Suprapubic skin (tissue), 4 donors: Measurements from ENCODE around the gene TNFAIP2. TPM values are rescaled to one million over a fixed set of nuclear protein-coding genes. Genes with fewer than 3 reads are reported as not detected.

Source experiments
- DNase-seq, 2 donors: peaks; one replicate each; pipeline ENCODE4 v3.0.0-alpha.2; 2019; ENCODE audit warnings: low spot score in 2 of 2
- H3K27ac ChIP-seq: fragments of 200-600 bp; sonication (generic); one replicate; pipeline ENCODE4 v1.5.1; 2019
- H3K27me3 ChIP-seq: fragments of 200-600 bp; sonication (generic); one replicate; pipeline ENCODE4 v1.5.1; 2019
- H3K36me3 ChIP-seq: fragments of 200-600 bp; sonication (generic); one replicate; pipeline ENCODE4 v1.5.1; 2019
- H3K4me1 ChIP-seq: fragments of 200-600 bp; sonication (generic); one replicate; pipeline ENCODE4 v1.5.1; 2019
- H3K4me3 ChIP-seq: fragments of 200-600 bp; sonication (generic); one replicate; pipeline ENCODE4 v1.5.1; 2019; ENCODE audit warnings: mild to moderate bottlenecking
- H3K9me3 ChIP-seq: fragments of 200-600 bp; sonication (generic); one replicate; pipeline ENCODE4 v1.5.1; 2019
- EP300 ChIP-seq: sonication (generic); formaldehyde crosslinking; IDR thresholded peaks from one replicate; pipeline ENCODE4 v1.6.1; 2017; ENCODE audit warnings: antibody characterized with exemption
- POLR2A ChIP-seq, 2 donors: fragments of 450-650 bp; IDR thresholded peaks; one replicate each; pipeline ENCODE4 v1.6.1; 2017; ENCODE audit warnings: antibody characterized with exemption in 2 of 2, mild to moderate bottlenecking in 2 of 2, moderate library complexity in 2 of 2
- POLR2AphosphoS5 ChIP-seq, 3 donors: sonication (generic); formaldehyde crosslinking; IDR thresholded peaks; one replicate each; pipeline ENCODE4 v1.6.1; 2017; ENCODE audit warnings: antibody characterized with exemption in 3 of 3
- WGBS: methylation state at CpG from one replicate; pipeline ENCODE4 v1.1.5; 2018; 5-methylcytosine and 5-hydroxymethylcytosine counted together
- total RNA-seq, 4 donors: library from RNA; depleted of rRNA; stranded (reverse); fragments of >200 nt; gene quantifications; one replicate each; pipeline ENCODE4 v1.1.0, GENCODE V29; 2016
- TF ChIP-seq, protein P1 (sequence below), 2 donors: fragments of 200-600 bp in 1 of 2; fragments of 450-650 bp in 1 of 2; sonication (generic) in 1 of 2; IDR thresholded peaks; one replicate each; pipeline ENCODE4 v1.5.1; 2016 to 2019; ENCODE audit warnings: antibody characterized with exemption in 2 of 2, mild to moderate bottlenecking in 1 of 2, moderate library complexity in 1 of 2

TNFAIP2 gene
- total RNA-seq, 4 donors from 2014 or later = 11.9 to 23.3 (median 16.4) TPM

DNA sequence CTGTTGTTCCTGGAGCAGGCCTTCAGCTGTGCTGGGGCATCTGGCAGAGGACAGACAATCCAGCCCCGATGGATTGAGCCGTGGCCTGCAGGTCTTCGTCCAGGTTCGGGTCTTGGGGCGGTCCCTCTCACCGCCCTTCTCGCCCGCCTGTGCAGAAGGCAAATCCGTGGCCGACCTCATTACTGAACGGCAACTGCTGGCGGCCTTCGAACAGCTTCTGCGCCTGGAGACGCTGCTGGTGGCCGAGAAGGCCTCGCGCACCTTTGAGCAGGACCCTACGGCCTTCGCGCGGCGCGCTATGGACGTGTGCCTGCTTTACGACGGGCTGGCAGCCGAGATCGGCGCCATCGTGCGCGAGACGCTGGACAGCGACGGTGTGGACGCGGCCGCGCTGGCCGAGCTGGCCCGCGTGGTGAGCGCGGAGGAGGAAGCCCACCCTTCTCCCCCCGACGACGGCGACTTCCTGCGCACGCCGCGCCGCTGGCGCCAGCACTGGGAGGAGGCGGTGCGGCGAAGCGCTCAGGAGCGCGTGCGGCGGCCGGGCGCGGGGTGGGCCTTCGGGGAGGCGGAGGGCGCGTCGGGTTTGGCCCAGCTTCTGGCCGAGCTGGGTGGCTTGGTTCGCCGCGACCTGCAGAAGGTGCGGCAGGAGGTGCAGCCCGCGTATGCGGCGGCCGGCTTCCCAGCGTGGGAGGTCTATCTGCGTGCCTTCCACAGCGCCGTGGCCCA, 21.1 kb upstream of the TNFAIP2 start:
- Histone ChIP-seq H3K27me3 (peaks cover 48% of the 10 kb centered on the region), H3K27ac (no peak overlapping the region), H3K9me3 (no peaks in the 10 kb centered on the region), H3K4me1 (peaks cover 40% of the 10 kb centered on the region), H3K4me3 (peak overlapping the region; percentile 17), H3K36me3 (no peaks in the 10 kb centered on the region)
- TF ChIP-seq EP300 = no peak
- TF ChIP-seq POLR2AphosphoS5 (IDR thresholded peaks at IDR 0.05) = no peak
- TF ChIP-seq, protein P1, sequence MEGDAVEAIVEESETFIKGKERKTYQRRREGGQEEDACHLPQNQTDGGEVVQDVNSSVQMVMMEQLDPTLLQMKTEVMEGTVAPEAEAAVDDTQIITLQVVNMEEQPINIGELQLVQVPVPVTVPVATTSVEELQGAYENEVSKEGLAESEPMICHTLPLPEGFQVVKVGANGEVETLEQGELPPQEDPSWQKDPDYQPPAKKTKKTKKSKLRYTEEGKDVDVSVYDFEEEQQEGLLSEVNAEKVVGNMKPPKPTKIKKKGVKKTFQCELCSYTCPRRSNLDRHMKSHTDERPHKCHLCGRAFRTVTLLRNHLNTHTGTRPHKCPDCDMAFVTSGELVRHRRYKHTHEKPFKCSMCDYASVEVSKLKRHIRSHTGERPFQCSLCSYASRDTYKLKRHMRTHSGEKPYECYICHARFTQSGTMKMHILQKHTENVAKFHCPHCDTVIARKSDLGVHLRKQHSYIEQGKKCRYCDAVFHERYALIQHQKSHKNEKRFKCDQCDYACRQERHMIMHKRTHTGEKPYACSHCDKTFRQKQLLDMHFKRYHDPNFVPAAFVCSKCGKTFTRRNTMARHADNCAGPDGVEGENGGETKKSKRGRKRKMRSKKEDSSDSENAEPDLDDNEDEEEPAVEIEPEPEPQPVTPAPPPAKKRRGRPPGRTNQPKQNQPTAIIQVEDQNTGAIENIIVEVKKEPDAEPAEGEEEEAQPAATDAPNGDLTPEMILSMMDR (IDR thresholded peaks at IDR 0.05) = no peak
- no peak for TF ChIP-seq POLR2A (IDR thresholded peaks at IDR 0.05)
- DNase-seq = no peak
- WGBS = 65% methylated on average over 26 of the region's 85 CpGs

- Histone ChIP-seq H3K4me3 (peak overlapping the region; percentile 17), H3K36me3 (no peaks in the 10 kb centered on the region), H3K4me1 (peaks cover 40% of the 10 kb centered on the region), H3K27ac (no peak overlapping the region), H3K27me3 (peaks cover 48% of the 10 kb centered on the region), H3K9me3 (no peaks in the 10 kb centered on the region)
- TF ChIP-seq POLR2AphosphoS5 (IDR thresholded peaks at IDR 0.05) (no peak), EP300 (no peak), POLR2A (IDR thresholded peaks at IDR 0.05) (no peak)
- TF ChIP-seq, protein P1 (IDR thresholded peaks at IDR 0.05) = no peak
- WGBS = no CpG with 5 or more reads among the region's 39 CpGs
- no peak for DNase-seq
Measured at GRCh38 chr14:103102689-103103260, 20.5 kb upstream of the TNFAIP2 start.

DNA sequence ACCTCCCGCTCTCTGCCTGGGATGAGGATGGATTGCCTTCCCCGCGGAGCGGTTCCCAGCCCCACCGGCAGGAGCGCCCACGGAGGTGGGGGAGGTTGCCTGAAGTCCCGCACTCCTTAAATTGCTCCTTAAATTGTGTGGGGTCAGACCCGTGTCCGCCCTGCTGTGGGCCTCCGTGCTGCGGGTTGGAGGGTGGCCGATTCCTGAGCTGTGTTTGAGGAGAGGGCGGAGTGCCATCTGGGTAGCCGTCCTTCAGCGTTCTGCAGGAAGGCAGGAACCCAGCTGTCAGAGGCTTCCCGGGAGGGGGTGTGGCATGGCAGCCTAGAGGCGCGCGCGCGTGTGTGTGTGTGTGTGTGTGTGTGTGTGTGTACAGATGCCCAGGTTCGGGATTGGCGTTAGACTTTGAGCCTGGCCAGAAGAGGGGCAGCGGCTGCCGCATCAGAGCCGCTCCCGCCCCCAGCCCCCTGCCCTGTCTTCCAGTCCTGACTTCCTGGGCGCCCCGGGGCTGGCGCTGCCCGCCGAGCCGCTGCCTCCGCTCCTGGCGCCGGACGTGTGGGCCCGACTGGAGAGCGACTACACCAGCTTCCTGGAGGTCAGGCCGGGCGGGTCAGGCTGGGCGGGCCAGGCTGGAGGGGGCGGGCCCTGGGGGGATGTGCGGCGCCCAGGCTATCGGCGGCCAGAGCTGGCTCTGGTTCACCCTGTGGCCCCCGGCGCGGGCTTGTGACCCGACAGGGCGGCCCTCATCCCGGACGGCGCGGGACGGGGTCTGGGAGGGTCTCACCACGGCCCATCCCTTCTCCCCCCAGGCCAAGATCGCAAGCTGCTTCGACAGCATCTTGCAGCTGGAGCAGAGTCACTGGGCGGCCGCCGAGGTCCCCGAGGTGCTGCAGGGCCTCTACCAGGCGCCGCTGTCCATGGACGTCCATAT, 19.5 kb upstream of the TNFAIP2 start:
- Histone ChIP-seq H3K27ac (no peak overlapping the region), H3K36me3 (no peaks in the 10 kb centered on the region), H3K27me3 (peaks cover 43% of the 10 kb centered on the region), H3K9me3 (no peaks in the 10 kb centered on the region), H3K4me3 (peak overlapping the region; percentile 28), H3K4me1 (peaks cover 40% of the 10 kb centered on the region)
- 8% methylated on average over 15 of the region's 68 CpGs for WGBS
- no peak for DNase-seq
- TF ChIP-seq POLR2AphosphoS5 (IDR thresholded peaks at IDR 0.05) (no peak), POLR2A (IDR thresholded peaks at IDR 0.05) (no peak), EP300 (no peak)
- TF ChIP-seq, protein P1 (IDR thresholded peaks at IDR 0.05) = no peak

- H3K4me1 ChIP-seq = peaks cover 36% of the 10 kb centered on the region
- peaks cover 40% of the 10 kb centered on the region for H3K27me3 ChIP-seq
- peak overlapping the region; percentile 28 for H3K4me3 ChIP-seq
- WGBS = 6% methylated on average over 11 of the region's 20 CpGs
- no peak for TF ChIP-seq EP300
- TF ChIP-seq POLR2AphosphoS5 (IDR thresholded peaks at IDR 0.05) = no peak
- no peak for TF ChIP-seq POLR2A (IDR thresholded peaks at IDR 0.05)
- TF ChIP-seq, protein P1 (IDR thresholded peaks at IDR 0.05) = no peak
- H3K9me3 ChIP-seq = no peaks in the 10 kb centered on the region
- no peak for DNase-seq
- no peak overlapping the region for H3K27ac ChIP-seq
- no peaks in the 10 kb centered on the region for H3K36me3 ChIP-seq
Measured at GRCh38 chr14:103104389-103104653, 18.9 kb upstream of the TNFAIP2 start.
